ENCODE measurements around the gene KDM4B. TPM values are rescaled to one million over a fixed set of nuclear protein-coding genes. Genes with fewer than 3 reads are reported as not detected.

The KDM4B gene
- total RNA-seq, 4 donors from 2014 or later, result 16.3 to 38.3 (median 22.4) TPM

DNA sequence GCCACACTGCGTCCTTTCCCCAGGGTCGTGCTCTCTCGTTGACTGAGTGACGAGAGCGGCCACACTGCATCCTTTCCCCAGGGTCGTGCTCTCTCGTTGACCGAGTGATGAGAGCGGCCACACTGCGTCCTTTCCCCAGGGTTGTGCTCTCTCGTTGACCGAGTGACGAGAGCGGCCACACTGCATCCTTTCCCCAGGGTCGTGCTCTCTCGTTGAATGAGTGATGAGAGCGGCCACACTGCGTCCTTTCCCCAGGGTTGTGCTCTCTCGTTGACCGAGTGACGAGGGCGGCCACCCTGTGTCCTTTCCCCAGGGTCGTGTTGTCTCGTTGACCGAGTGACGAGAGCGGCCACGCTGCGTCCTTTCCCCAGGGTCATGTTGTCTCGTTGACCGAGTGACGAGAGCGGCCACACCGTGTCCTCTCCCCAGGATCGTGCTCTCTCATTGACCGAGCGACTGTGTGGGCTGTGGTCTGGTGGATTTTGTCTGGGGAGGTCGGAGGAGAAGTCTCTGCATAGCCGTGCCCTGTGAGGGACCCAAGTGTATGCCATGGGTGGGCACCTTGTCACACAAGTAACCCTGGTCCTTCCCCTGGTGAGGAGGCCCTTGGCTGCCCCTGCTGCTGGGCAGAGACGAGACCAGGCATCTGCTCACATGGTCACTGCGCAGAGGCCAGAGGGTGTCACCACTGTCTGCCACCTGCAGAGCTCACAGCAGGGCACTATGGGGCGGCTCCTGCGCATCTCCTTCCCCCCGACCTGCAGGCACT, 107.7 kb downstream of the KDM4B start:
- TF ChIP-seq, protein P1, sequence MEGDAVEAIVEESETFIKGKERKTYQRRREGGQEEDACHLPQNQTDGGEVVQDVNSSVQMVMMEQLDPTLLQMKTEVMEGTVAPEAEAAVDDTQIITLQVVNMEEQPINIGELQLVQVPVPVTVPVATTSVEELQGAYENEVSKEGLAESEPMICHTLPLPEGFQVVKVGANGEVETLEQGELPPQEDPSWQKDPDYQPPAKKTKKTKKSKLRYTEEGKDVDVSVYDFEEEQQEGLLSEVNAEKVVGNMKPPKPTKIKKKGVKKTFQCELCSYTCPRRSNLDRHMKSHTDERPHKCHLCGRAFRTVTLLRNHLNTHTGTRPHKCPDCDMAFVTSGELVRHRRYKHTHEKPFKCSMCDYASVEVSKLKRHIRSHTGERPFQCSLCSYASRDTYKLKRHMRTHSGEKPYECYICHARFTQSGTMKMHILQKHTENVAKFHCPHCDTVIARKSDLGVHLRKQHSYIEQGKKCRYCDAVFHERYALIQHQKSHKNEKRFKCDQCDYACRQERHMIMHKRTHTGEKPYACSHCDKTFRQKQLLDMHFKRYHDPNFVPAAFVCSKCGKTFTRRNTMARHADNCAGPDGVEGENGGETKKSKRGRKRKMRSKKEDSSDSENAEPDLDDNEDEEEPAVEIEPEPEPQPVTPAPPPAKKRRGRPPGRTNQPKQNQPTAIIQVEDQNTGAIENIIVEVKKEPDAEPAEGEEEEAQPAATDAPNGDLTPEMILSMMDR (IDR thresholded peaks at IDR 0.05), result no peak
- ATAC-seq (ENCODE audit: low FRiP score), result no peak

DNA sequence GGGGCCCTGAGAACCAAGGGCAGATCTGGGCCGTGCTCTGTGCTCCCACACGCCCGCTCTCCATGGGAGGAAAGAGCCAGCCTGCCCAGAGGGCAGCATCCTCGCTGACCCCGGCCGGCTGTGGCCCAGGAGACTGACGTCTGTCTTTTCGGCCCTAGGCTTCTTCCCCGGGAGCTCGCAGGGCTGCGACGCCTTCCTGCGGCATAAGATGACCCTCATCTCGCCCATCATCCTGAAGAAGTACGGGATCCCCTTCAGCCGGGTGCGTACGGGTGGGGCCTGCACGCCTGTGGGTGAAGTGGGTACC, 108.2 kb downstream of the KDM4B start:
- DNase-seq (ENCODE audit: low spot score), result no peak
- TF ChIP-seq, protein P1 (IDR thresholded peaks at IDR 0.05), result no peak
- ATAC-seq (ENCODE audit: low FRiP score), result no peak

More for the DNA sequence above, 107.7 kb downstream of the KDM4B start:
- no peak for DNase-seq (ENCODE audit: low spot score)

DNA sequence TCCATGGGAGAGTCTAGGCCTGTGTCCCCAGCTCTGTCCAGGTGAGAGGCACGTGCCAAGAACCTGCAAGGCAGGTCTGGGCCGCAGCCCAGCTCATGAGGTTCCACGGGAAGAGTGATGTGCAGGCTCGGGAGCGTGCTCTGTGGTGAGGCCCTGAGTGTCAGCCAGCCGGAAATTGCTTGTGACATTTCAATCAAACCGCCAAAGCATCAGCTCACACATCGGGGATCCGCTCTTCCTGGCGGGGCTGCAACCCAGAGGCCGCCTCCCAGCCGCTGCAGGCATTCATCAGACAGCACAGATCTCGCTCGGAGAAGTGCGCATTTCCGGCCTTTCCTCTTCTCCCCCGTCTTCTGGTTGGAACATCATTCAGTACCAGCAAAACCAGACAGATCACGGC, 109.3 kb downstream of the KDM4B start:
- DNase-seq (ENCODE audit: low spot score) (no peak), ATAC-seq (ENCODE audit: low FRiP score) (no peak)
- TF ChIP-seq, protein P1 (IDR thresholded peaks at IDR 0.05), result no peak

DNA sequence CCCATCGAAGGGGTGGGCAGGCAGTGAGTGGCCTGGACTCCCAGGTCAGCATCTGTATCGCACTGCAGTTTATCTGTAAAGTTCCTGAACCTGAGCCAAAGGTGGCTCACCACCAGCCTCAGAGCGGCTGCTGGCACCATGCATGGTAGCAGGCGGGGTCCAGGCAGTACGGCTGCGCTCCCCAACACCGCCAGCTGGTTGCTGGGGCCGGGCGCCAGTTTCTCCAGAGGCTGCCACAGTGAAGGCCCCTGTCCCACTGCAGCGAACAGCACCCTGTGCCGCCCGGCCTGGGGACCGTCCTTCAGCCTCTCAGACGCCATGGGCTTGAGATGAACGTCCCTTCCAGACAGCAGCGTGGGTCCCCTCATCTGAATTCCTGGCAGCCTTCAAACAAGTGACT, 109.8 kb downstream of the KDM4B start:
- DNase-seq (ENCODE audit: low spot score), result no peak
- ATAC-seq (ENCODE audit: low FRiP score), result no peak
- TF ChIP-seq, protein P1 (IDR thresholded peaks at IDR 0.05), result no peak

DNA sequence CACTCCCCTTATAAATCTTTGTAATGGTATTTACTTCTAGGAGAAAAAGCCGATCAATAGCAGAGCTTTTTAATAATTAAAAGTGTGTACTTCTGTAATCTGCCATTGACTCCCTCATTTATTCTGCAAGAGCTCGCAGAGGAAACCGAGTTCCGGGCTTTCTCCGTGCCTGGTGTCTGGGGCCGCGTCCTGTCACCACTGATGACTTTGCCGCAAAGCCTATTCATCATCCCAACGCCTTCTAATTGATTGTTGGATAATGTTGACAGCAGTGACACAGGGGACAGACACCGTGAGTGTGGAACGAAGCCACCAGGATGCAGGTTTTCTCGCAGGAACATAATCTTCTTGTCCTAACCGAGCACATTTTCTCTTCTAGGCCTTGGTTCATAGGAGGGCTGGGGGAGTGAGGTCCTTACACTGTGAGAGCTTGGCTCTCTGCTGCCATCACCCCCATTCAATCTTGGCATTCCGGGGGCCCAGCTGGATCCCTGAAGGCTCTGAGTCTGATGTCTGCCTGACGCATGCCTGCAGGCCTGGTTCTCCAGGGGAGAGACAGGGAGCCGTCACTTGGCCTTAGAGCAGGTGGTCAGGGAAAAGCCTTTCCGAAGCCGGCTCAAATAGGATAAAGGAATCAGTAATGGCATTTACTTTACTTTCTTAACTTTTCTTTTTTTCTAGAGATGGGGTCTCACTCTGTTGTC, 110.3 kb downstream of the KDM4B start:
- DNase-seq (ENCODE audit: low spot score), result no peak
- no peak for ATAC-seq (ENCODE audit: low FRiP score)
- TF ChIP-seq, protein P1 (IDR thresholded peaks at IDR 0.05), result no peak

DNA sequence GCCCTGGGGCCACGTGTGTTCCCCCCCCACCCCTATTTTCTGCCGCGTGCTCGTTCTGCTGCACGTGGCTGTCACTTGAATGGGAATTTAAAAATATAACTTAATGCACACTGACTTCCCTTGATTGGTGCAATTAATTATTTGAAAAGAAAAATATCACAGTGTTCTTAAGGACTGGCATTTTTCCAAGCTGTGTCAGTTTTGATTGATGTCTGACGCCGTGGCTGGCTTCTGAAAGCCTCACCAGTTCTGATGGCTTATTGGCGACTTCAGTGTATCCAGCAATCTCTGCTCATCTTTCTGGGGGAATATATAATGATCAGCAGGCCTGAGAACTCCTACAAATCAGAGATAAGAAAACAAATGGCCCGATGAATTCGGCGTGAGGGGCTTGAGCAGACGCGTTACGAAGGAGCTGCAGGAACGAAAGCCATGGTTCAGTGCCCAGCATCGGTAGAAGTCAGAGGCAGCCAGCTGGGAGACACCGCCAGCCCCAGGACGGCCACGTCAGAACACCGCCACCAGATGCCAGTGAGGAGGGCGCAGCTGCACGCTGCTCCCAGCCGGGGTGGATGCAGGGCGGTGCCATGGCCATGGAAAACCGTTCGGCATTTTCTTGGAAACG, 111.2 kb downstream of the KDM4B start:
- ATAC-seq (ENCODE audit: low FRiP score), result no peak
- TF ChIP-seq, protein P1 (IDR thresholded peaks at IDR 0.05), result no peak

More for the DNA sequence above, 111.2 kb downstream of the KDM4B start:
- no peak for DNase-seq (ENCODE audit: low spot score)

Measured in omental fat pad (tissue), 4 donors.